ENCODE measurements around the gene TEX19. TPM values are rescaled to one million over a fixed set of nuclear protein-coding genes. Genes with fewer than 3 reads are reported as not detected.
"Not testable (repeated sequence)": the region's sequence is repeated elsewhere in the genome, so short reads cannot be mapped to it uniquely, and the experiment has no call there.

Gene TEX19
- total RNA-seq, 2 experiments from 2014 or later: 2.0 to 3.4 TPM

DNA sequence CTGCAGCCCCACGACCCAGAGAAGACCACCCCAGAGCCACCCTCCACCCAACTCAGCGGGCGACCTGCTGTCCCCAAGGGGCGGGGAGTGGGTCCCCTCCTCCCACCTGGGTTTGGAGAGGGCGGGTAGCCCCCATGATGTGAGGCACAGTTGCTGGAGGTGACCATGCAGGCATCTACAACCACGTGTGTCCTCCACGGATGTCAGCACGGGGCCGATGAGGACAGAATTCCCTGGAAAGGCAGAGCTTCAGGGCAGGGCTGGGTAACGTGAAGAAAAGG, 19.6 kb downstream of the TEX19 start:
- H4K20me1 ChIP-seq (ENCODE audit: insufficient read depth, low read length): no peaks in the 10 kb centered on the region
- CTCF ChIA-PET (ENCODE audit: unreplicated experiment): interaction anchor here (0.5 kb wide), 1 partner anchor 984 kb away, joined by 3 read pairs; the partner anchor contains the start of gene BAHCC1
- H3K36me3 ChIP-seq (ENCODE audit: insufficient read depth, low read length): no peaks in the 10 kb centered on the region
- POLR2A ChIA-PET: interaction anchor here (0.7 kb wide), 1 partner anchor 22 kb away, joined by 4 read pairs; no protein-coding TSS in a partner anchor
- peaks cover 8% of the 10 kb centered on the region for H3K4me1 ChIP-seq (ENCODE audit: insufficient read depth, low read length, poor library complexity, severe bottlenecking)
- intact Hi-C loops (cut with micrococcal nuclease; ENCODE audit: unreplicated experiment): no loop called here
- H3K4me3 ChIP-seq (ENCODE audit: low read depth, low read length, poor library complexity, severe bottlenecking): no peak overlapping the region
- H3K4me2 ChIP-seq (ENCODE audit: low read length): no peak overlapping the region
- H3K79me2 ChIP-seq (ENCODE audit: insufficient read depth, low read depth, low read length): no peaks in the 10 kb centered on the region
- no peak for TF ChIP-seq EZH2phosphoT487 (IDR thresholded peaks at IDR 0.05; ENCODE audit: borderline replicate concordance, low read depth, low read length)
- TF ChIP-seq, protein P1, sequence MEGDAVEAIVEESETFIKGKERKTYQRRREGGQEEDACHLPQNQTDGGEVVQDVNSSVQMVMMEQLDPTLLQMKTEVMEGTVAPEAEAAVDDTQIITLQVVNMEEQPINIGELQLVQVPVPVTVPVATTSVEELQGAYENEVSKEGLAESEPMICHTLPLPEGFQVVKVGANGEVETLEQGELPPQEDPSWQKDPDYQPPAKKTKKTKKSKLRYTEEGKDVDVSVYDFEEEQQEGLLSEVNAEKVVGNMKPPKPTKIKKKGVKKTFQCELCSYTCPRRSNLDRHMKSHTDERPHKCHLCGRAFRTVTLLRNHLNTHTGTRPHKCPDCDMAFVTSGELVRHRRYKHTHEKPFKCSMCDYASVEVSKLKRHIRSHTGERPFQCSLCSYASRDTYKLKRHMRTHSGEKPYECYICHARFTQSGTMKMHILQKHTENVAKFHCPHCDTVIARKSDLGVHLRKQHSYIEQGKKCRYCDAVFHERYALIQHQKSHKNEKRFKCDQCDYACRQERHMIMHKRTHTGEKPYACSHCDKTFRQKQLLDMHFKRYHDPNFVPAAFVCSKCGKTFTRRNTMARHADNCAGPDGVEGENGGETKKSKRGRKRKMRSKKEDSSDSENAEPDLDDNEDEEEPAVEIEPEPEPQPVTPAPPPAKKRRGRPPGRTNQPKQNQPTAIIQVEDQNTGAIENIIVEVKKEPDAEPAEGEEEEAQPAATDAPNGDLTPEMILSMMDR (conservative IDR thresholded peaks at IDR 0.05; ENCODE audit: low read length): no peak
- H3K9me2 ChIP-seq (ENCODE audit: insufficient read depth, low read length): no peaks in the 10 kb centered on the region
- no peak overlapping the region for H2AFZ ChIP-seq (ENCODE audit: low read length)
- no TSS peak for BruUV-seq (replicated peaks)
- H3K9me3 ChIP-seq (ENCODE audit: low read length): no peaks in the 10 kb centered on the region
- DNase-seq (ENCODE audit: low spot score): no peak
- H3K27ac ChIP-seq (ENCODE audit: low read depth, low read length, poor library complexity, severe bottlenecking): no peak overlapping the region

DNA sequence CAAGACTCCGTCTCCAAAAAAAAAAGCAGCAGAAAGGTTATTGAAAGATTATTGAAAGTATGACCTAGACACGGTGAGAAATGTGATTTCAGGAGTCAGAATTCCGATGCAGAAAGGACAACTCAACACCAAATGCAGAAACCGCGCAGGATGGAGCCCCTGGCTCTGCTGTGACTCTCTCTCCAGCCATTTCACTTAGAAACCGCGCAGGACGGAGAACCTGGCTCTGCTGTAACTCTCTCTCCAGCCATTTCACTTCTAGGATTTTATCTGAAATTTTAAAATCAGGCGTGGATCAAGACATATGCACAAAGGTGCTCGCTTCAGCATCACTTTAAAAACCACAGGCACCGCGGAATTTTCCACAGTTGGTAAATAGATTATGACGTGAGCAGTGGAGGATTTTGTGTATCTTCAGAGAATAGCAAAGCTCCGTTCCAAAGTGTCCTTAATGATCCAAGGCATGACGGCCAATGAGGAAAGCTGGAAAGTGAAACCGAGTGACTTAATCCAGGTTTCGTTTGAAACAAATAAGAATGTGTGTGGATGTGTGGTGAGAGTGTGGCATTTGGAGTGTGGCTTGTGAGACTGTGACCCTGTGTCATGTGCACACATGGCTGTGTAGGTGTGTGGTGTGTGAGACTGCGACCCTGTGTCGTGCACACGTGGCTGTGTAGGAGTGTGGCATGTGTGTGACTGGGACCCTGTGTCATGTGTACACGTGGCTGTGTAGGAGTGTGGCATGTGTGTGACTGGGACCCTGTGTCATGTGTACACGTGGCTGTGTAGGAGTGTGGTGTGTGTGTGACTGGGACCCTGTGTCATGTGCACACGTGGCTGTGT, 22.0 kb downstream of the TEX19 start:
- no peaks in the 10 kb centered on the region for H3K36me3 ChIP-seq (ENCODE audit: insufficient read depth, low read length)
- no peak for TF ChIP-seq EZH2phosphoT487 (IDR thresholded peaks at IDR 0.05; ENCODE audit: borderline replicate concordance, low read depth, low read length)
- TF ChIP-seq, protein P1 (conservative IDR thresholded peaks at IDR 0.05; ENCODE audit: low read length): no peak
- CTCF ChIA-PET (ENCODE audit: unreplicated experiment): no interaction called here
- no peaks in the 10 kb centered on the region for H3K9me2 ChIP-seq (ENCODE audit: insufficient read depth, low read length)
- H3K4me1 ChIP-seq (ENCODE audit: insufficient read depth, low read length, poor library complexity, severe bottlenecking): peaks cover 8% of the 10 kb centered on the region
- DNase-seq (ENCODE audit: low spot score): no peak
- H4K20me1 ChIP-seq (ENCODE audit: insufficient read depth, low read length): no peaks in the 10 kb centered on the region
- H3K9me3 ChIP-seq (ENCODE audit: low read length): no peaks in the 10 kb centered on the region
- H3K4me2 ChIP-seq (ENCODE audit: low read length): no peak overlapping the region
- POLR2A ChIA-PET: interaction anchor here (0.7 kb wide), 1 partner anchor 8 kb away, joined by 5 read pairs; no protein-coding TSS in a partner anchor
- no peak overlapping the region for H3K27ac ChIP-seq (ENCODE audit: low read depth, low read length, poor library complexity, severe bottlenecking)
- H3K4me3 ChIP-seq (ENCODE audit: low read depth, low read length, poor library complexity, severe bottlenecking): no peak overlapping the region
- BruUV-seq (replicated peaks): no TSS peak
- H3K79me2 ChIP-seq (ENCODE audit: insufficient read depth, low read depth, low read length): no peaks in the 10 kb centered on the region
- H2AFZ ChIP-seq (ENCODE audit: low read length): no peak overlapping the region
- intact Hi-C loops (cut with micrococcal nuclease; ENCODE audit: unreplicated experiment): no loop called here

DNA sequence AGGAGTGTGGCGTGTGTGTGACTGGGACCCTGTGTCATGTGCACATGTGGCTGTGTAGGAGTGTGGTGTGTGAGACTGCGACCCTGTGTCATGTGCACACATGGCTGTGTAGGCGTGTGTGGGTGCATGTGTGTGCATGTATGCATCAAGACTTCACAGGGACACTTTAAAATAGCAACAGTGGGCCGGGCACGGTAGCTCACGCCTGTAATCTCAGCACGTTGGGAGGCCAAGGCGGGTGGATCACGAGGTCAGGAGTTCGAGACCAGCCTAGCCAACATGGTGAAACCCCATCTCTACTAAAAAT, 22.6 kb downstream of the TEX19 start:
- intact Hi-C loops (cut with micrococcal nuclease; ENCODE audit: unreplicated experiment); H4K20me1 ChIP-seq (ENCODE audit: insufficient read depth, low read length); H3K79me2 ChIP-seq (ENCODE audit: insufficient read depth, low read depth, low read length); BruUV-seq (replicated peaks); H3K9me3 ChIP-seq (ENCODE audit: low read length); H3K36me3 ChIP-seq (ENCODE audit: insufficient read depth, low read length); H3K27ac ChIP-seq (ENCODE audit: low read depth, low read length, poor library complexity, severe bottlenecking); H2AFZ ChIP-seq (ENCODE audit: low read length); H3K4me1 ChIP-seq (ENCODE audit: insufficient read depth, low read length, poor library complexity, severe bottlenecking); H3K9me2 ChIP-seq (ENCODE audit: insufficient read depth, low read length); H3K4me3 ChIP-seq (ENCODE audit: low read depth, low read length, poor library complexity, severe bottlenecking); CTCF ChIA-PET (ENCODE audit: unreplicated experiment); H3K4me2 ChIP-seq (ENCODE audit: low read length); DNase-seq (ENCODE audit: low spot score): not testable (repeated sequence)
- POLR2A ChIA-PET: interaction anchor here (0.7 kb wide), 1 partner anchor 9 kb away, joined by 5 read pairs; no protein-coding TSS in a partner anchor

DNA sequence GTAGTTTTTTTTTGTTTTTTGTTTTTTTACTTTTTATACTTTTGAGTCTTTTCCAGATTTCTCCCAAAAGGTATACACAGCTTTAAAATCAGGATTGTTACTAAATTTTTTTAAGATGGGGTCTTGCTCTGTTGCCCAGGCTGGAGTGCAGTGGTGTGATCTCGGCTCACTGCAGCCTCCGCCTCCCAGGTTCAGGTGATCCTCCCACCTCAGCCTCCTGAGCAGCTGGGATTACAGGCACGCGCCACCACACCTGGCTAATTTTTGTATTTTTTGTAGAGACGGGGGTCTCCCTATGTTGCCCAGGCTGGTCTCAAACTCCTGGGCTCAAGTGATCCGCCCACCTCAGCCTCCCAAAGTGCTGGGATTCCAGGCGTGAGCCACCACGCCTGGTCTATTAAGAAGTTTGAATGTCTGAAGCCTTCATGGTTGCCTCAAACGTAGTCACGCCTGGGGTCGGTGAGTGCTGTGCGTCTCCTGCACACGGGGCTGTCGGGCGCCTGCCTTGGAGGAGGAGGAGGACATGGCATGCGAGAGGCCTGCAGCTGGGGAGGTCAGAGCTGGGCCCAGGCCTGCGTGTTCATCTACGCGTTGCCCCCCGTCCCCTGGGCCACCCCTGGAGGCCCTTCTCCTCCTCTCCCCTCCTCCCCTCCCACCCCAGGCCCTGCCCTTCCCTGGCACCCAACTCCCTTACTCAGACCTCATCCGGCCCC, 23.3 kb downstream of the TEX19 start:
- POLR2A ChIA-PET: interaction anchor here (0.7 kb wide), 1 partner anchor 10 kb away, joined by 5 read pairs; no protein-coding TSS in a partner anchor
- H3K4me1 ChIP-seq (ENCODE audit: insufficient read depth, low read length, poor library complexity, severe bottlenecking); H3K36me3 ChIP-seq (ENCODE audit: insufficient read depth, low read length); H3K4me2 ChIP-seq (ENCODE audit: low read length); H3K27ac ChIP-seq (ENCODE audit: low read depth, low read length, poor library complexity, severe bottlenecking); H3K79me2 ChIP-seq (ENCODE audit: insufficient read depth, low read depth, low read length); DNase-seq (ENCODE audit: low spot score); H4K20me1 ChIP-seq (ENCODE audit: insufficient read depth, low read length); H3K9me3 ChIP-seq (ENCODE audit: low read length); H3K9me2 ChIP-seq (ENCODE audit: insufficient read depth, low read length); H2AFZ ChIP-seq (ENCODE audit: low read length); BruUV-seq (replicated peaks); CTCF ChIA-PET (ENCODE audit: unreplicated experiment); H3K4me3 ChIP-seq (ENCODE audit: low read depth, low read length, poor library complexity, severe bottlenecking); intact Hi-C loops (cut with micrococcal nuclease; ENCODE audit: unreplicated experiment): not testable (repeated sequence)

Measured in OCI-LY7 (cell line).